Measurements from ENCODE around the gene NT5M.
A peak's percentile ranks its signal among the peaks of the same experiment; 100 is the strongest.
"Not testable (repeated sequence)": the region's sequence is repeated elsewhere in the genome, so short reads cannot be mapped to it uniquely, and the experiment has no call there.

The NT5M gene

DNA sequence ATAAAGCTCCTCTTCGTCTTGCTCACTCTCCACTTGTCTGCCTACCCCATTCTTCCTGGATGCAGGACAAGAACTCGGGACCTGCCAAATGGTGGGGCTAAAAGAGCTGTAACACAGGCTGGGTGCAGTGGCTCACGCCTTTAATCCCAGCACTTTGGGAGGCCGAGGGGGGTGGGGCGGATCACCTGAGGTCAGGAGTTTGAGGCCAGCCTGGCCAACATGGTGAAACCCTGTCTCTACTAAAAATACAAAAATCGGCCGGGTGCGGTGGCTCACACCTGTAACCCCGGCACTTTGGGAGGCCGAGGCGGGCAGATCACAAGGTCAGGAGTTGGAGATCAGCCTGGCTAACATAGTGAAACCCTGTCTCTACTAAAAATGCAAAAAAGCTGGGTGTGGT, 1.5 kb upstream of the NT5M start:
- H2AFZ ChIP-seq (ENCODE audit: low read length, unreplicated experiment); H3K79me2 ChIP-seq (ENCODE audit: control insufficient read depth, insufficient read depth, low read length, unreplicated experiment); H3K27me3 ChIP-seq (ENCODE audit: insufficient read depth, low read length); H3K27ac ChIP-seq (ENCODE audit: low read depth, low read length); H3K36me3 ChIP-seq (ENCODE audit: insufficient read depth, low read length); H3K4me3 ChIP-seq (ENCODE audit: low read depth, low read length): not testable (repeated sequence)
- H3K4me1 ChIP-seq (ENCODE audit: control insufficient read depth, insufficient read depth, low read length, unreplicated experiment): peaks cover 32% of the 10 kb centered on the region

DNA sequence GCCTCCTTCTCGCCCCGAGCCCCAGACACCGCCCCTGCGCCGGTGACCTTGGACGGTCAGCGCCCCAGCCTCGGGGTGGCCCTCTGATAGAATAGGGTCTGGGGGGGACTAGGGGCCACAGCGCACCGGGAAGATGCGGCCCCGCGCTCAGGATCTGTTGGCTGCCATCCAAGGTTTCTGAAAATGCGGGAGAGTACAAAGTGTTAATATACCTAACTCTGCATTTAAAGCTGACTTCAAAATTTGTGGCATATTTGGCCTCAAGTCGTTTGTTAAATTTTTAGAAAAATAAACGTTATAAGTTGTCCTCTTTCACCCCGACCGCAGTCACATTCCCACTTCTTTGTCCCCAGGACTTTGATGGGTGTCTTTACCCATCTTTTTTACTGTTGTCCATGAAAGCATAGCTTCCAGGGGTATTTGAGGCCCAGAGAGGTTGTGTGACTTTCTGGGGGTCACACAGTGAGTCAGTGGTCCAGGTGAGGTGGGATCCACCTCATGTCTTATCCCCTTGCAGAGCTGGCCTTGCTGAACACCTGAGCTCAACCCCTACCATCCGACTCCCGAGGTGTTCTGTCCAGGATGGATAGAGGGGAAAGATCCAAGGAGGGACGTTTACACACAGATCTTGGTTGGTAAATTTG, 796 bp downstream of the NT5M start:
- H3K36me3 ChIP-seq (ENCODE audit: insufficient read depth, low read length): no peaks in the 10 kb centered on the region
- no peak overlapping the region for H3K27ac ChIP-seq (ENCODE audit: low read depth, low read length)
- peak overlapping the region; percentile 89 for H3K4me3 ChIP-seq (ENCODE audit: low read depth, low read length)
- H3K27me3 ChIP-seq (ENCODE audit: insufficient read depth, low read length): no peaks in the 10 kb centered on the region
- H3K79me2 ChIP-seq (ENCODE audit: control insufficient read depth, insufficient read depth, low read length, unreplicated experiment): peaks cover 3% of the 10 kb centered on the region
- peaks cover 11% of the 10 kb centered on the region for H3K4me1 ChIP-seq (ENCODE audit: control insufficient read depth, insufficient read depth, low read length, unreplicated experiment)
- H2AFZ ChIP-seq (ENCODE audit: low read length, unreplicated experiment): peak overlapping the region; percentile 63

DNA sequence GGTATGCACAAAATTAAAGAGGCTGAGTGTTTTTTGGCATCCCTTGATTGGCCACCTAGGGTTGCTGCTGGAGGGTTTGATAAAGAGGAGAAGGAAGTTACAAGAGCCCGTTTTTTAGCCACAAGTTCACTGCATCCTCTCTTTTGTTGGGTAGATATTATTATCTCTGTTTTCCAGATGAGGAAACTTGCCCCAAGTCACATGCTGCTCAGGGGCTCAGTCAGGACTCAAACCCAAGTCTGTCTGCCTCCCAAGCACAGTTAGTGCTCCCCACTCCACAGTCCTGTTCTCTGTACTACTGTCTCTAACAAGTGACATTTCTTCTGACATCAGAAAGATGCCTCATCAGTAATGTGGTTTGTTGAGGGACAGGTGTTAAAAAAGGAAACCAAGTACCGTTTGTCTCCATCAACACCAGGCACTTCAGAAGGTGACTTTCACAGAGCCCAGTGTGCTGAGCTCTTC, 1.4 kb downstream of the NT5M start:
- peak overlapping the region; percentile 89 for H3K4me3 ChIP-seq (ENCODE audit: low read depth, low read length)
- H2AFZ ChIP-seq (ENCODE audit: low read length, unreplicated experiment): no peak overlapping the region
- peaks cover 11% of the 10 kb centered on the region for H3K4me1 ChIP-seq (ENCODE audit: control insufficient read depth, insufficient read depth, low read length, unreplicated experiment)
- peaks cover 3% of the 10 kb centered on the region for H3K79me2 ChIP-seq (ENCODE audit: control insufficient read depth, insufficient read depth, low read length, unreplicated experiment)
- H3K36me3 ChIP-seq (ENCODE audit: insufficient read depth, low read length): peaks cover 3% of the 10 kb centered on the region; the same call in 1 of the 2 replicates
- H3K27me3 ChIP-seq (ENCODE audit: insufficient read depth, low read length): no peaks in the 10 kb centered on the region
- H3K27ac ChIP-seq (ENCODE audit: low read depth, low read length): no peak overlapping the region

DNA sequence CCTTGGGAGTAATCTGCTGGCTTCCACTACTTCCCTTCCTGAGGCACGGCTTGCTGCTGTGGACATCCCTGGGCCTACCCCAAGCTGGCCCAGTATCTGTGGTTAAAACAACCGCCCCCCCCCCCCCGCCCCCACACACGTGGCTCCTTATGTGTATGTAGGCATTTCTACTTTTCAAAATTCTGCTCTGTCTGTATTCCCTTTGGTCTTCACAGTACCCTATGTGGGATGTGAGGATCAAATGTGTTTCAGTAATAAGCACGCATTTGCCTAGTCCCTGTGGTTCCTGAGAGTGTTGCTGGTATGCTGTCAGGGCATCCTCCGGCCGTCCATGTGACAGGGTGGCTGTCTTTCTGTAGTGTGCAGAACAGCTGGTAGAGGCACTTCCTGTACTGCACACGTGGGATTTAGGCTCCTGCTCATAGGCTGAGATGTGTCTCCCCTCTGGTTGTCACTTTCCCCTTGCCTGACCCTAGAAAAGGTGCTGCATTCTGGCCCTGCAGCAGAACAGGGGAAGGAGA, 2.2 kb downstream of the NT5M start:
- Histone ChIP-seq H3K27ac (ENCODE audit: low read depth, low read length) (no peak overlapping the region), H2AFZ (ENCODE audit: low read length, unreplicated experiment) (no peak overlapping the region), H3K4me3 (ENCODE audit: low read depth, low read length) (no peak overlapping the region)

DNA sequence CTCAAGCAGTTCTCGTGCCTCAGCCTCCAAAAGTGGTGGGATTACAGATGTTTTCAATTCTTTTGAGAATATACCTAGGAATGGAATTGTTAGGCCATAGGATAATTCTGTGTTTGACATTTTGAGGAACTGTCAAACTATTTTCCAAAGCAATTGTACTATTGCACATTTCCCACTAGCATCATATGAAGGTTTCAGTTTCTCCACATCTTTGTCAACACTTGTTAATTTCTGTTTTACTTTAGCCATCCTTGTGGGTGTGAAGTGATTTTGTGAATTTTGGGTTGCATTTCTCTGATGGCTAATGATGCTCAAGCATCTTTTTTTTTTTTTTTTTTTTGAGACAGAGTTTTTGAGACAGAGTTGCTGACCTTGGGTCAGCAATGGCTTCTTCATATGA, 6.2 kb downstream of the NT5M start:
- Histone ChIP-seq H3K27me3 (ENCODE audit: insufficient read depth, low read length) (no peaks in the 10 kb centered on the region), H2AFZ (ENCODE audit: low read length, unreplicated experiment) (no peak overlapping the region), H3K4me3 (ENCODE audit: low read depth, low read length) (no peak overlapping the region), H3K36me3 (ENCODE audit: insufficient read depth, low read length) (peaks cover 11% of the 10 kb centered on the region; the same call in 1 of the 2 replicates), H3K27ac (ENCODE audit: low read depth, low read length) (no peak overlapping the region), H3K79me2 (ENCODE audit: control insufficient read depth, insufficient read depth, low read length, unreplicated experiment) (no peaks in the 10 kb centered on the region), H3K4me1 (ENCODE audit: control insufficient read depth, insufficient read depth, low read length, unreplicated experiment) (peaks cover 7% of the 10 kb centered on the region)

More for the DNA sequence above, 2.2 kb downstream of the NT5M start:
- no peaks in the 10 kb centered on the region for H3K27me3 ChIP-seq (ENCODE audit: insufficient read depth, low read length)
- peaks cover 3% of the 10 kb centered on the region for H3K79me2 ChIP-seq (ENCODE audit: control insufficient read depth, insufficient read depth, low read length, unreplicated experiment)
- H3K4me1 ChIP-seq (ENCODE audit: control insufficient read depth, insufficient read depth, low read length, unreplicated experiment): peaks cover 11% of the 10 kb centered on the region
- H3K36me3 ChIP-seq (ENCODE audit: insufficient read depth, low read length): peaks cover 3% of the 10 kb centered on the region; the same call in 1 of the 2 replicates

DNA sequence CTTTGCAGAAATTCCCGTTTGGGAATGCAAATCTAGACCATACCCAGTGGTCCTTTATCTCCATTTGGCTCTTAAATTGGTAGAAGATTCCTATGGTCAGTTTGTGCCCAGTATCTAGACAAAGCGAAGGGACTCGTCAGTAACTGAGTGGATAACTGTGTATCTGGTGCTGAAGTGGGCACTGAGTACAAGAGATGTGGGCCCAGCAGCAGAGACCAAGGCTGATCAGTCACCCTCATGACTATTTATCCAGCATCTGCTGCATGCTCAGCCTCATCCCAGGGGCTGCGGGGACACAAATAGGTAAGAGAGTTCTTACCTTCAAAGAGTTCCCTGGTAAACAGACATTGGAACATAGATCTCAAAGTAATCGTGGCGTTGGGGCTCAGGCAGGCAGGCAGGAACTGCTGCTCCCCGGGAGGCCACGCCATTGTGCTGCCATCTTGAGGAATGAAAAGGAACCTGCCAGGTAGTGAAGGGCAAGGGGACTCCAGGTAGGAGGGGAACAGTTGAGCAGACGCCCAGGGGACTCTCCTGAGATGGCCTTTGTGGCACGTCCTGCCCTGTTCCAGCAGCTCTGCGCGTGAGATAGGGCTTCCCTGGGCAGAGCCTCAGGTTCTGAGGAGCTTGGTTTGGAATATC, 10.3 kb downstream of the NT5M start:
- H3K27me3 ChIP-seq (ENCODE audit: insufficient read depth, low read length): no peaks in the 10 kb centered on the region
- no peaks in the 10 kb centered on the region for H3K4me1 ChIP-seq (ENCODE audit: control insufficient read depth, insufficient read depth, low read length, unreplicated experiment)
- H3K4me3 ChIP-seq (ENCODE audit: low read depth, low read length): no peak overlapping the region
- H3K36me3 ChIP-seq (ENCODE audit: insufficient read depth, low read length): peaks cover 11% of the 10 kb centered on the region; the same call in 1 of the 2 replicates
- no peak overlapping the region for H3K27ac ChIP-seq (ENCODE audit: low read depth, low read length)
- H3K79me2 ChIP-seq (ENCODE audit: control insufficient read depth, insufficient read depth, low read length, unreplicated experiment): no peaks in the 10 kb centered on the region
- H2AFZ ChIP-seq (ENCODE audit: low read length, unreplicated experiment): no peak overlapping the region

DNA sequence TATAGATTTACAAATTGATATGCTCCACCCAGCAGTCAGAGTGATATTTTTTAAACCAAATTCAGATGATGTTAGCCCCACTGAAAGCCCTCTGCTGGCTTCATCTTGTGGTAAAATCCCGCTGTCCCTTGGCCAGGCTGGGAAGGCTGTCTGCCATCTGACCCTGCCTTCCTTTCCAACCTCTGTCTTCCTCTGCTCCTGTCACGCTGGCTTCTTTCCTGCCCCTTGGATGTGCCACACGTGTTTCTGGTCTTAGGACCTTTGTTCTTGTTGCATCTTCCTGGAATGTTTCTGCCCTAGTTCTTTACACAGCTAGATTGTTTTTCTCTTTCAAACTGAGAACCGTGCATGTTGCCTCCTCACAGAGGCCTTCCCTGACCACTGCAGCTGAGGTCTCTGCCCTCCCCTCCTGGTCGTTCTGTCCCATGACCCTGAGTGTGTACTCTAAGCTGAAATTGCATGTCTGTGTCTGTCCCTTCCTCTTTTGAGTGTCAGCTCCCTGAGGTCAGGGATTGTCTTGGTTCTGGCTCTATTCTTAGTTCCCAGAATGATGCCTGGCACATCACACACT, 11.4 kb downstream of the NT5M start:
- 0 out of 2 replicates have a peak, but pooled peaks cover 8% of the 10 kb centered on the region for H3K36me3 ChIP-seq (ENCODE audit: insufficient read depth, low read length)
- no peak overlapping the region for H3K27ac ChIP-seq (ENCODE audit: low read depth, low read length)
- no peaks in the 10 kb centered on the region for H3K27me3 ChIP-seq (ENCODE audit: insufficient read depth, low read length)
- no peaks in the 10 kb centered on the region for H3K79me2 ChIP-seq (ENCODE audit: control insufficient read depth, insufficient read depth, low read length, unreplicated experiment)
- H3K4me1 ChIP-seq (ENCODE audit: control insufficient read depth, insufficient read depth, low read length, unreplicated experiment): no peaks in the 10 kb centered on the region
- no peak overlapping the region for H2AFZ ChIP-seq (ENCODE audit: low read length, unreplicated experiment)
- H3K4me3 ChIP-seq (ENCODE audit: low read depth, low read length): no peak overlapping the region

DNA sequence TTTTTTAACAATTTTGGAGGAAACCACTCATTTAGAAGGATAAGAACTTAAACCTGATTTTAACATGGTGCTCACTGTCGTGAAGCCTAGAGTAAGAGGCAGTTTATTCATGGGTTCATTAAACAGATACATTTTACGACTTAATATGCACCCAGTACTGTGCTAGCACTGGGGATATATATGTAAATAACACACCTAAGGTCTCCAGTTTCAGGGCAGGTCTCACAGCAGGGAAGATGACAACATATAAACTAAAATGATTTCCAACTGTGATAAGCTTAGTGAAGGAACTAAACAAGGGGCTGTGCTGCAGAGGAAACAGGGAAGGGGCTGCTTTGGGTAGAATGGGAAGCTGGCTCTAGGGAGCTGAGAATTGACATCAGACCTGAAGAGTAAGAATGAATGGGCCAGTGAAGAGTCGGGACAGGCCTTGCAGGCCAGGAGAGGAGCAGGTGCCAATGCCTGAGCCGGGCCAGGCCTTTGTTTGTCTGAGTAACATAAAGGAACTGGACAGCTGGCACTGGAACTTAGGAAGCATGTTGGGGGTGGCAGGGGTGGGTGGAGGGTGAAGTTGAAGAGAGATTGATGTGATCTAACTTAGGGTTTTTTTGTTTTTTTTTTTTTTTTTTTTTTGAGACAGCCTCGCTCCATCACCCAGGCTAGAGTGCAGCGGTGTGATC, 12.1 kb downstream of the NT5M start:
- Histone ChIP-seq H3K79me2 (ENCODE audit: control insufficient read depth, insufficient read depth, low read length, unreplicated experiment) (no peaks in the 10 kb centered on the region), H3K27ac (ENCODE audit: low read depth, low read length) (no peak overlapping the region), H3K4me1 (ENCODE audit: control insufficient read depth, insufficient read depth, low read length, unreplicated experiment) (no peaks in the 10 kb centered on the region), H3K4me3 (ENCODE audit: low read depth, low read length) (no peak overlapping the region), H2AFZ (ENCODE audit: low read length, unreplicated experiment) (no peak overlapping the region), H3K36me3 (ENCODE audit: insufficient read depth, low read length) (0 out of 2 replicates have a peak, but pooled peaks cover 8% of the 10 kb centered on the region), H3K27me3 (ENCODE audit: insufficient read depth, low read length) (no peaks in the 10 kb centered on the region)

DNA sequence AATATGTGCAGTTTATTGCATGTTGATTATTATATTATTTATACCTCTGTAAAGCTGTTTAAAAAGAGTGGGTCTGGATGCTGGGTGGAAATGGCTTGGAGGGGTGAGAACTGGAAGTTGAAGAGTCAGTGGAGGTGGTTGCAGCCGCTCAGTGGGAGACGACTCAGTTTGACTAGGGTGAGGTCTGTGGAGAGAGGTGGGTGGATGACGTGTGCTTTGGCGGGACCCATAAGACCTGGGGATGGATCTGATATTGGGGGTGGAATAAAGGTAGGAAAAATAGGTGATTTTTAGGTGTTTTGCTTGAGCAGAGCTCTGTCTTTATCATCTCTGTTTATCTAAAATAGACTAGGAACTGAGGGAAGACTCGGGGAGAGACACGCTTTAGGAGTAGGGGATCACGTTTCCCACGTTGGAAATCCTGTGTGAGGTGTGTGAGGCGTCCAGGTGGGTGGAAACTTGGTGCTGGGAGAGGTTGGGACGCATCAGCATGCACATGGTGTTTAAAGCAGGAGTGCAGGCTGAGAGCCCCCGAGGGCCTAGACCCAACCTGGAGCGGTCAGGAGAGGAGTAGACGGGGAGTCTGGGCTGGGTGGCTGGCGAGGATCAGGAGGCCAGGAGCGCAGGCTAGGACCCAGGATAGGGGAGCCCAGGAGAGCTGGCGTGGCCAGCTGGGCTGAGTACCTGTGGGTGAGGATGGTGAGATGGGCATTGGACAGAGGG, 17.2 kb downstream of the NT5M start:
- Histone ChIP-seq H3K4me1 (ENCODE audit: control insufficient read depth, insufficient read depth, low read length, unreplicated experiment) (no peaks in the 10 kb centered on the region), H2AFZ (ENCODE audit: low read length, unreplicated experiment) (no peak overlapping the region), H3K79me2 (ENCODE audit: control insufficient read depth, insufficient read depth, low read length, unreplicated experiment) (no peaks in the 10 kb centered on the region), H3K27ac (ENCODE audit: low read depth, low read length) (no peak overlapping the region), H3K4me3 (ENCODE audit: low read depth, low read length) (no peak overlapping the region), H3K36me3 (ENCODE audit: insufficient read depth, low read length) (no peaks in the 10 kb centered on the region), H3K27me3 (ENCODE audit: insufficient read depth, low read length) (no peaks in the 10 kb centered on the region)

DNA sequence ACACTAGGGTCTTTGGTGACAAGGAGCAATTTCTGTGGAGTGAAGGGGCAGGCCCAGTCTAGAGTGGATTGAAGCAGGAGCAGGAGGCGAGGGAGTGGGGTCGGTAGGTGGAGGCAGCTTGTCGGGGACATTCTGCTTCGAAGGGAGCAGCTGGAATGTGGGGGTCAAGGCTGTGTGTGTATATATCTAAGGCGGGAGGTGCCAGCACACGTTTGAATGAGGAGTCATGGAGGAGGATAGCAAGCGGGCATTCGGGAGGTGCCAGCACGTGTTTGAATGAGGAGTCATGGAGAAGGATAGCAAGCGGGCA, 17.7 kb downstream of the NT5M start:
- Histone ChIP-seq H3K4me3 (ENCODE audit: low read depth, low read length) (no peak overlapping the region), H3K79me2 (ENCODE audit: control insufficient read depth, insufficient read depth, low read length, unreplicated experiment) (no peaks in the 10 kb centered on the region), H3K36me3 (ENCODE audit: insufficient read depth, low read length) (no peaks in the 10 kb centered on the region), H2AFZ (ENCODE audit: low read length, unreplicated experiment) (no peak overlapping the region), H3K27me3 (ENCODE audit: insufficient read depth, low read length) (no peaks in the 10 kb centered on the region), H3K4me1 (ENCODE audit: control insufficient read depth, insufficient read depth, low read length, unreplicated experiment) (no peaks in the 10 kb centered on the region), H3K27ac (ENCODE audit: low read depth, low read length) (no peak overlapping the region)
